CD4-positive, alpha-beta T cell treated with Interleukin-6 for 4 hours (primary cell): ENCODE results near the gene ALK.

Experiments
- DNase-seq: peaks from one replicate; pipeline ENCODE4 v3.0.0-alpha.2; 2020; ENCODE audit warnings: mixed read lengths

The ALK gene

GRCh38 chr2:29215073-29215472 is 706.3 kb downstream of the ALK start:
- no peak for DNase-seq

DNA sequence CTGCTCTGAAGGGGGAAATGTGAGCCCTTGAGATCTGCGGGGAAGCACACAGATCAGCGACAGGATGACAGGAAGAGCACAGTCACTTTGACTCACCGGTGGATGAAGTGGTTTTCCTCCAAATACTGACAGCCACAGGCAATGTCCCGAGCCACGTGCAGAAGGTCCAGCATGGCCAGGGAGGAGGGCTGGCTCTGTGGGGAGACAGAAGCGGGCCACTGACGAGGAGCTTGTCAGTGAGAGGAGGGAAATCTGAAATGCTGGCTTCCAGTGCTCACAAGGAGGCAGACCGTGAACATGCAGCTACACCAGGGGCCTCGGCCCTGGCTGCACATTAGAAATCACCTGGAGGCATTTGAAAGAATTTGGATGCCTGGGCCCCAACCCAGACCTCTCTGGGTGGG is 707.5 kb downstream of the ALK start:
- no peak for DNase-seq

GRCh38 chr2:29212009-29212408 is 709.4 kb downstream of the ALK start:
- DNase-seq = no peak

GRCh38 chr2:29209551-29209950 is 711.8 kb downstream of the ALK start:
- DNase-seq = no peak

- no peak for DNase-seq
These were observed 713.8 kb downstream of the ALK start for GRCh38 chr2:29207352-29208148.

- DNase-seq = no peak
These were observed 714.4 kb downstream of the ALK start for GRCh38 chr2:29206941-29207340.

GRCh38 chr2:29202819-29203495 is 718.4 kb downstream of the ALK start:
- no peak for DNase-seq

DNA sequence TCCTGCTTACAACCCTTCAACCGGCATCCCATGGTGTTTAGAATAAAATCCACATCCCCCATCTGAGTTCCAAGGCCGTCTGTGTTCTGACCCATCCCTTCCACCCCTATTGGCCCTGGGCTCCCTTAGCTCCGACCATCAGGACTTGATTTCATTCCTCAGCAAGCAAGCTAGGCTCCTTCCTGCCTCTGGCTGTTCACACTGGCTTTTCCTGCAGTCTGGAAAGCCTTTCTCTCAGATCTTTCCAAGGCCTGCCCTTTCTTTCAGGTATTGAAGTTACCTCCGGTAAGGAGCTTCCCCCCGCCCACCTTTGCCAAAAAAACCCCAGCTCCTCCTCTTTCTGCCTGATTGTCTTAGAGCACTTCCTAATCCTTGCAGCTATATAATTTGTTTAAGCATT is 719.4 kb downstream of the ALK start:
- no peak for DNase-seq

- peak; percentile 82 for DNase-seq
These were observed 724.3 kb downstream of the ALK start for GRCh38 chr2:29196792-29197788.

GRCh38 chr2:29195796-29196195 is 725.6 kb downstream of the ALK start:
- no peak for DNase-seq

DNA sequence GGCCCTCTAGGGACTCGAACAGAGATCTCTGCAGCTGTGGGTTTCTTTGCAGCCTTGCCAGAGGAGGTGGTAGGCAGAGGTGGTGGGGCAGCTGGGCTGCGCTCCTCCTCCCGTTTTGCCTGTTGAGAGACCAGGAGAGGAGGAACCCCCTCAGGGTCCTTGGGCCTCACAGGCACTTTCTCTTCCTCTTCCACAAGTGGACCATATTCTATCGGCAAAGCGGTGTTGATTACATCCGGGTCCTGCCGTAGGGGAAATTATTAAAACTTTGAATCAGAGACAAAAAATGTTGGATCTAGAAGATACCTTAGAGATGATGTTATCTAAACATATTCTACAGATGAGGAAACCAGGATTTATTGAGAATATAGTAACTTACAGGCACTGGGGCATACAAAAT is 727.7 kb downstream of the ALK start:
- no peak for DNase-seq

DNA sequence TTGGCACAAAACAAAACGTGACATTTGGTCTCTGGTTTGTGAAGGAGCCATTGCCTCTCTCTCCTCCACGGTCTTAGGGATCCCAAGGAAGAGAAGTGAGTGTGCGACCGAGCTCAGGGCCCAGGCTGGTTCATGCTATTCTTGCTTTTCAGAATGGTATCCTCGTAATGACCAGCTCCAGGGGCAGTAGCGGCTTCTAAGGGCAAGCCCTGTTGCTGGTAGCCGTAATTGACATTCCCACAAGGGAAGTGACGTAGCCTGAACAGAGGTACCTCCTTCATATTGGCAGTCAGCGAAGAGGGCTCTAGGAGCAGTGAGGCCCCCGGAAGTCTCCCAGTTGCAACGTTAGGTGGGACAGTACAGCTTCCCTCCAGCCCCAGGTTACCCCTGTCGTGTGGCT is 728.3 kb downstream of the ALK start:
- DNase-seq = no peak

GRCh38 chr2:29192526-29192925 is 728.9 kb downstream of the ALK start:
- no peak for DNase-seq

GRCh38 chr2:29191817-29192216 is 729.6 kb downstream of the ALK start:
- DNase-seq = no peak

DNA sequence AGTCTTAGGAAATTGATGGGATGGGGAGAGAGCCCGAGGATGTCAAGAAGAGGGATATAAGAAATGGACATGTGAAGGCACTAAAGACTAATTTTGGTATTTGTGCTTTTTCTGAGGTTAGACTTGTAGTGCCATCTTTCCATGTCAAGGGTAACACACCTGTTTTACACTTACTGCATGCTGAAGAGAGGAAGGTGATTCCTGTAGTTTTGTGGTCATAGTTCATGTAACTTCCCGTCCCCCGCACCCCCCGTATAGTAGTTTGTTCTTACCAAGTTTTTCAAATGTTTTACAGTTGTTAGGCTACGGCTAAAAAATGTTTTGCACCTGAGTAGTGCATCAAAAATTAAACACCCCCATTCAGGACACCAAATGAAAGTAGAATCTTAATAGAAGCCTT is 732.3 kb downstream of the ALK start:
- DNase-seq = peak; percentile 53

DNA sequence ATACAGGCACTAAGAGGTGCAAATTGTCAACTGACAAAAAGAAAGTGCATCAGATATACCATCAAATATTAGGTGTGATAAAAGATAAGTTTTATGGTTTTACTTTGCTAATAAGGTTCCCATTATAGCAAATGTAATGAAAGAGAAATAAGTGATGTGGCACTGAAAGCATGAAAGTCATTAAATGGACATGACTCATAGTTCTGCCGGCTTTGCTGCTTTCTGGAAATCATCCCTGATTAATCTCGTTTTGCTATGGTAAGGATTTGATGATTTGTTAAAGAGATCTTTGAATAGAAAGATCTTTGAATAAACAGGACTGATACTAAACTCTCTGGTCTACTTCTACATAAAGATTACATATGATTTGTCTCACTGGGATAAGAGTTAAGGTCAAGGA is 733.5 kb downstream of the ALK start:
- DNase-seq = no peak

- no peak for DNase-seq
These were observed 734.6 kb downstream of the ALK start for GRCh38 chr2:29186817-29187216.

DNA sequence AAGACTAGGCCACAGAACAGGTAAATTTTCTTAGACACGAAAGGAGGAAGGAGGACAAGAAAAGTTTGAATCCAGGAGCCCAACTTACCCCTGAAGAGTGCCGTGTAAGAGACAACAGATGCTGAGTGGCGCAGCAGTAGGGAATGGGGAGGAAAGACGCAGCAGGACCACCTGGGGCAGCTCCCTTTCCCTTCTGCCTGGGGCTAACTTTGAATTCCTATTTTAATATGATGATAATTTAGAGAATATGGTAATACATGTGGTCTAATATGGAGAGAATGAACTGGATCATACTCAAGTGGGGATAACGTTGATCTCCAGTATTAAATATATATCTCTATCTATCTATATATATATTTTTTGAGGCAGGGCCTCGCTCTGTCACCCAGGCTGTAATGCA is 736.9 kb downstream of the ALK start:
- no peak for DNase-seq

DNA sequence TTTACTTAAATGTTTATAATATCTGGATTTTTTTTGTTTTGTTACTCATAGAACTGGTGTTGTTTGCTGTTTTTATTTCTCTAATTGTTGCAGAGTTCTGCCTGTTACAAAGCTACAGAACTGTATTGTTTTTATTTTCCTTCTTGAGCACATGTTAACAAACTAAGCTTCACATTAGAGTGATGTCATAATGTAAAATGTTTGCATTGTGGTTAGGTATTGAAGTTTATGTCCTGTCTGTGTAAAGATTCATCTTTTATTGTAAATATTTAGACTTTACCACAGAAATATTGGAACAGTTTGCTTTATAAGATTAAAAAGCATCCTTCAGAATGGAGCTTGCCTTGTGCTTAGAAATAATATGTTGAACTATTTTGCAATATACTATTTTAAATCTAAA is 738.5 kb downstream of the ALK start:
- DNase-seq = no peak

- DNase-seq = no peak
These were observed 739.1 kb downstream of the ALK start for GRCh38 chr2:29182334-29182733.

DNA sequence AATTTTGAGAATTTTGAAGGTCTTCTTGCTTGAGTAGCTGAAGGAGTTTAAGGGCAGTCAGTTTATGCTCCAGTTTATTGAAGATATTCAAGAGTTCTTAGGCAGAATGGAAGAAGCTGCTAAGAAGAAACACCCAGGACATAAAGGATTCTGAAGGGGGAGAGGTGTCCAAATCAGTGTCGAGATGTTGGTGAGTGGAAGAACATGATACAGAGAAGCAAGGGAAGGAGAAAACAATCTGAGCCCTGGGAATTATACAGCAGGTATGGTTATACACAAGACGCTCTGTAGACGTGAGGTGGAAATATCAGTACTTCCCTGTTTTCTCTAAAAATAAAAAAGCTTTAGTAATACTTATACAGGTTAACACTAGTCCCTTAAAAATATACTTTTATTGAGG is 746.0 kb downstream of the ALK start:
- DNase-seq = no peak

GRCh38 chr2:29174937-29175336 is 746.4 kb downstream of the ALK start:
- no peak for DNase-seq
